ENCODE data around the gene AP1G2. TPM values are rescaled to one million over a fixed set of nuclear protein-coding genes. Genes with fewer than 3 reads are reported as not detected.

Gene AP1G2
- total and polyA plus RNA-seq, 2 of the 13 experiments (the other 11 are each of a cell fraction or from before 2014, with no cell fraction given), result 96.9 to 611 TPM

- TF ChIP-seq ZNF180 (CRISPR knock-in tag; IDR thresholded peaks at IDR 0.05; ENCODE audit: borderline replicate concordance, low read depth), result no peak
- no peak for TF ChIP-seq ZNF282 (IDR thresholded peaks at IDR 0.05; ENCODE audit: partially characterized antibody)
- TF ChIP-seq, protein P1, sequence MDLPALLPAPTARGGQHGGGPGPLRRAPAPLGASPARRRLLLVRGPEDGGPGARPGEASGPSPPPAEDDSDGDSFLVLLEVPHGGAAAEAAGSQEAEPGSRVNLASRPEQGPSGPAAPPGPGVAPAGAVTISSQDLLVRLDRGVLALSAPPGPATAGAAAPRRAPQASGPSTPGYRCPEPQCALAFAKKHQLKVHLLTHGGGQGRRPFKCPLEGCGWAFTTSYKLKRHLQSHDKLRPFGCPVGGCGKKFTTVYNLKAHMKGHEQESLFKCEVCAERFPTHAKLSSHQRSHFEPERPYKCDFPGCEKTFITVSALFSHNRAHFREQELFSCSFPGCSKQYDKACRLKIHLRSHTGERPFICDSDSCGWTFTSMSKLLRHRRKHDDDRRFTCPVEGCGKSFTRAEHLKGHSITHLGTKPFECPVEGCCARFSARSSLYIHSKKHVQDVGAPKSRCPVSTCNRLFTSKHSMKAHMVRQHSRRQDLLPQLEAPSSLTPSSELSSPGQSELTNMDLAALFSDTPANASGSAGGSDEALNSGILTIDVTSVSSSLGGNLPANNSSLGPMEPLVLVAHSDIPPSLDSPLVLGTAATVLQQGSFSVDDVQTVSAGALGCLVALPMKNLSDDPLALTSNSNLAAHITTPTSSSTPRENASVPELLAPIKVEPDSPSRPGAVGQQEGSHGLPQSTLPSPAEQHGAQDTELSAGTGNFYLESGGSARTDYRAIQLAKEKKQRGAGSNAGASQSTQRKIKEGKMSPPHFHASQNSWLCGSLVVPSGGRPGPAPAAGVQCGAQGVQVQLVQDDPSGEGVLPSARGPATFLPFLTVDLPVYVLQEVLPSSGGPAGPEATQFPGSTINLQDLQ (CRISPR knock-in tag; IDR thresholded peaks at IDR 0.05), result no peak
- TF ChIP-seq TAF15 (IDR thresholded peaks at IDR 0.05; ENCODE audit: low read depth, low read length, poor library complexity, severe bottlenecking), result no peak
- peak; percentile 86; the same call in 1 of the 2 replicates for TF ChIP-seq ZNF788 (CRISPR knock-in tag; IDR thresholded peaks at IDR 0.05; ENCODE audit: borderline replicate concordance)
- TF ChIP-seq NR0B2 (CRISPR knock-in tag; IDR thresholded peaks at IDR 0.05), result no peak
- no peak for TF ChIP-seq SP2 (CRISPR knock-in tag; IDR thresholded peaks at IDR 0.05)
- no peak for TF ChIP-seq ZNF460 (CRISPR knock-in tag; IDR thresholded peaks at IDR 0.05; ENCODE audit: borderline replicate concordance)
- TF ChIP-seq FOXA3 (CRISPR knock-in tag; IDR thresholded peaks at IDR 0.05), result peak; percentile 96
- TF ChIP-seq NFKBIZ (CRISPR knock-in tag; IDR thresholded peaks at IDR 0.05), result 0 out of 2 replicates have a peak, but pooled peaks have one; percentile 43
- no peak for TF ChIP-seq MTA3 (CRISPR knock-in tag; IDR thresholded peaks at IDR 0.05)
- TF ChIP-seq ZNF646 (CRISPR knock-in tag; IDR thresholded peaks at IDR 0.05), result no peak
- TF ChIP-seq RBM39 (IDR thresholded peaks at IDR 0.05; ENCODE audit: low read depth, low read length, poor library complexity, severe bottlenecking), result no peak
- TF ChIP-seq, protein P2, sequence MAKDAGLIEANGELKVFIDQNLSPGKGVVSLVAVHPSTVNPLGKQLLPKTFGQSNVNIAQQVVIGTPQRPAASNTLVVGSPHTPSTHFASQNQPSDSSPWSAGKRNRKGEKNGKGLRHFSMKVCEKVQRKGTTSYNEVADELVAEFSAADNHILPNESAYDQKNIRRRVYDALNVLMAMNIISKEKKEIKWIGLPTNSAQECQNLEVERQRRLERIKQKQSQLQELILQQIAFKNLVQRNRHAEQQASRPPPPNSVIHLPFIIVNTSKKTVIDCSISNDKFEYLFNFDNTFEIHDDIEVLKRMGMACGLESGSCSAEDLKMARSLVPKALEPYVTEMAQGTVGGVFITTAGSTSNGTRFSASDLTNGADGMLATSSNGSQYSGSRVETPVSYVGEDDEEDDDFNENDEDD (CRISPR knock-in tag; IDR thresholded peaks at IDR 0.05; ENCODE audit: borderline replicate concordance), result peak; percentile 69; the same call in 1 of the 2 replicates
- TF ChIP-seq NR2F1 (CRISPR knock-in tag; IDR thresholded peaks at IDR 0.05), result peak; percentile 53 to 55; a peak in 3 of 4 replicates
- no peak for TF ChIP-seq FIP1L1 (IDR thresholded peaks at IDR 0.05; ENCODE audit: borderline replicate concordance, insufficient read depth, low read depth, low read length)
- TF ChIP-seq BORCS8-MEF2B (CRISPR knock-in tag; IDR thresholded peaks at IDR 0.05), result peak; percentile 83; the same call in 1 of the 2 replicates
These were observed 45.9 kb upstream of the AP1G2 start (continued) for GRCh38 chr14:23613242-23614070.
